ENCODE data around the gene RABGEF1. TPM values are rescaled to one million over a fixed set of nuclear protein-coding genes. Genes with fewer than 3 reads are reported as not detected.
"Not testable (repeated sequence)": the region's sequence is repeated elsewhere in the genome, so short reads cannot be mapped to it uniquely, and the experiment has no call there.

Gene RABGEF1
- total RNA-seq, 4 donors from 2014 or later, result 37.2 to 72.4 (median 43.8) TPM

GRCh38 chr7:66790725-66791124, 50.2 kb downstream of the RABGEF1 start:
- H3K27me3 ChIP-seq, result no peaks in the 10 kb centered on the region
- H3K9me3 ChIP-seq, result no peaks in the 10 kb centered on the region
- 69% methylated on average over 3 of the region's 3 CpGs for WGBS
- TF ChIP-seq POLR2A (IDR thresholded peaks at IDR 0.05) (no peak), EP300 (IDR thresholded peaks at IDR 0.05) (no peak), POLR2AphosphoS5 (IDR thresholded peaks at IDR 0.05) (no peak)
- no peak for DNase-seq (ENCODE audit: low spot score in 2 of 2)
- H3K4me3 ChIP-seq, result no peak overlapping the region
- peak overlapping the region; percentile 42 for H3K27ac ChIP-seq
- no peaks in the 10 kb centered on the region for H3K4me1 ChIP-seq
- H3K36me3 ChIP-seq, result peaks cover 80% of the 10 kb centered on the region

- TF ChIP-seq EP300 (IDR thresholded peaks at IDR 0.05) (no peak), POLR2A (IDR thresholded peaks at IDR 0.05) (no peak), CTCF (IDR thresholded peaks at IDR 0.05) (no peak), POLR2AphosphoS5 (IDR thresholded peaks at IDR 0.05) (no peak)
- Histone ChIP-seq H3K27me3 (no peaks in the 10 kb centered on the region), H3K4me1 (no peaks in the 10 kb centered on the region), H3K36me3 (peaks cover 96% of the 10 kb centered on the region), H3K27ac (no peak overlapping the region), H3K4me3 (no peak overlapping the region), H3K9me3 (no peaks in the 10 kb centered on the region)
- WGBS, result 93% methylated on average over 8 of the region's 8 CpGs
- no peak for DNase-seq (ENCODE audit: low spot score in 2 of 2)
These were observed 60.1 kb downstream of the RABGEF1 start for GRCh38 chr7:66800591-66800990.

- Histone ChIP-seq H3K27ac (no peak overlapping the region), H3K36me3 (peaks cover 96% of the 10 kb centered on the region)
- DNase-seq (ENCODE audit: low spot score in 2 of 2), result no peak
These were observed 63.5 kb downstream of the RABGEF1 start for GRCh38 chr7:66804001-66804400.

GRCh38 chr7:66807736-66808135, 67.2 kb downstream of the RABGEF1 start:
- H3K9me3 ChIP-seq, result no peaks in the 10 kb centered on the region
- no peaks in the 10 kb centered on the region for H3K4me1 ChIP-seq
- peaks cover 90% of the 10 kb centered on the region for H3K36me3 ChIP-seq
- 93% methylated on average over 9 of the region's 9 CpGs for WGBS
- no peak overlapping the region for H3K4me3 ChIP-seq
- no peak overlapping the region for H3K27ac ChIP-seq
- DNase-seq (ENCODE audit: low spot score in 2 of 2), result no peak
- no peaks in the 10 kb centered on the region for H3K27me3 ChIP-seq
- no peak for TF ChIP-seq POLR2A (IDR thresholded peaks at IDR 0.05)
- TF ChIP-seq CTCF (IDR thresholded peaks at IDR 0.05), result no peak
- TF ChIP-seq EP300 (IDR thresholded peaks at IDR 0.05), result no peak
- no peak for TF ChIP-seq POLR2AphosphoS5 (IDR thresholded peaks at IDR 0.05)

More at GRCh38 chr7:66804001-66804400, 63.5 kb downstream of the RABGEF1 start:
- H3K4me1 ChIP-seq, result no peaks in the 10 kb centered on the region
- no peak overlapping the region for H3K4me3 ChIP-seq
- no peak for TF ChIP-seq EP300 (IDR thresholded peaks at IDR 0.05)
- no peak for TF ChIP-seq CTCF (IDR thresholded peaks at IDR 0.05)
- no peak for TF ChIP-seq POLR2A (IDR thresholded peaks at IDR 0.05)
- TF ChIP-seq POLR2AphosphoS5 (IDR thresholded peaks at IDR 0.05), result no peak
- no peaks in the 10 kb centered on the region for H3K27me3 ChIP-seq
- 74% methylated on average over 4 of the region's 4 CpGs for WGBS
- H3K9me3 ChIP-seq, result no peaks in the 10 kb centered on the region

- Histone ChIP-seq H3K27me3 (no peaks in the 10 kb centered on the region), H3K27ac (no peak overlapping the region), H3K9me3 (no peaks in the 10 kb centered on the region), H3K36me3 (peaks cover 63% of the 10 kb centered on the region), H3K4me3 (no peak overlapping the region), H3K4me1 (no peaks in the 10 kb centered on the region)
- WGBS, result 86% methylated on average over 5 of the region's 5 CpGs
- DNase-seq (ENCODE audit: low spot score in 2 of 2), result no peak
- TF ChIP-seq POLR2A (IDR thresholded peaks at IDR 0.05) (no peak), EP300 (IDR thresholded peaks at IDR 0.05) (no peak), POLR2AphosphoS5 (IDR thresholded peaks at IDR 0.05) (no peak), CTCF (IDR thresholded peaks at IDR 0.05) (no peak)
These were observed 70.2 kb downstream of the RABGEF1 start for GRCh38 chr7:66810716-66811115.

GRCh38 chr7:66815186-66815875, 74.8 kb downstream of the RABGEF1 start:
- WGBS, result 92% methylated on average over 15 of the region's 15 CpGs
- not testable (repeated sequence) for DNase-seq (ENCODE audit: low spot score in 2 of 2); H3K4me3 ChIP-seq; H3K9me3 ChIP-seq; H3K27ac ChIP-seq; H3K4me1 ChIP-seq; H3K27me3 ChIP-seq
- peaks cover 17% of the 10 kb centered on the region for H3K36me3 ChIP-seq
